H1 (cell line): ENCODE measurements around the gene TNNT3. TPM values are rescaled to one million over a fixed set of nuclear protein-coding genes. Genes with fewer than 3 reads are reported as not detected.

Source experiments
- CTCF ChIA-PET: fragments of 300-600 bp; sonication (Branson Sonifier 250); formaldehyde crosslinking; loops from one replicate; lab custom pipeline; 2021; ENCODE audit not compliant: partially characterized antibody; lab: Charles Lee
- POLR2A ChIA-PET: fragments of 300-600 bp; sonication (Branson Sonifier 250); formaldehyde crosslinking; loops from one replicate; lab custom pipeline; 2021; ENCODE audit warnings: inconsistent platforms; ENCODE audit not compliant: partially characterized antibody; lab: Charles Lee
- DNase-seq, 2 experiments: peaks; one replicate each; pipeline versions ENCODE4 v3.0.0 to v3.0.0-alpha.2; 2010 to 2022; ENCODE audit warnings: low spot score in 2 of 2, low read depth in 1 of 2, mixed read lengths in 1 of 2
- FAIRE-seq: peaks from 2 replicates; lab custom pipeline; 2011; peaks lifted over from hg19 to GRCh38; lab: Jason Lieb, UNC
- H2AFZ ChIP-seq: 2 replicates; pipeline ENCODE4 v1.8.1; 2012; ENCODE audit warnings: low read length, inconsistent platforms
- H2AK5ac ChIP-seq: 2 replicates; pipeline ENCODE4 v1.6.1; 2013; ENCODE audit warnings: low read depth, low read length
- H2BK120ac ChIP-seq: replicated peaks from 2 replicates; pipeline ENCODE3; 2013; ENCODE audit warnings: low read depth, low read length, inconsistent platforms
- H2BK12ac ChIP-seq: 2 replicates; pipeline ENCODE4 v1.6.1; 2013; ENCODE audit warnings: low read depth, low read length
- H2BK15ac ChIP-seq: 2 replicates; pipeline ENCODE4 v1.6.1; 2013; ENCODE audit warnings: low read length
- H2BK20ac ChIP-seq: 2 replicates; pipeline ENCODE4 v1.6.1; 2013; ENCODE audit warnings: low read length
- H2BK5ac ChIP-seq: 2 replicates; pipeline ENCODE4 v1.6.1; 2013; ENCODE audit warnings: low read depth, low read length
- H3K14ac ChIP-seq: 2 replicates; pipeline ENCODE4 v1.6.1; 2013; ENCODE audit warnings: inconsistent platforms; ENCODE audit not compliant: insufficient read length
- H3K18ac ChIP-seq: 2 replicates; pipeline ENCODE4 v1.6.1; 2013; ENCODE audit warnings: low read length; ENCODE audit errors: extremely low read depth
- H3K23ac ChIP-seq: 2 replicates; pipeline ENCODE4 v1.6.1; 2013; ENCODE audit warnings: inconsistent platforms; ENCODE audit not compliant: insufficient read length
- H3K23me2 ChIP-seq: 2 replicates; pipeline ENCODE4 v1.6.1; 2013; ENCODE audit warnings: low read depth, low read length
- H3K27ac ChIP-seq: 2 replicates; pipeline ENCODE4 v1.6.1; 2011; ENCODE audit warnings: low read depth, low read length, inconsistent platforms
- H3K27me3 ChIP-seq, 4 experiments: replicated peaks in 1 of 4; 1 replicate in 1 of 4; 2 replicates in 3 of 4; pipeline versions ENCODE4 v1.6.1 to v1.8.1; 2011 to 2013; ENCODE audit warnings: low read length in 3 of 4, mild to moderate bottlenecking in 3 of 4, inconsistent platforms in 2 of 4, mixed read lengths in 2 of 4, moderate library complexity in 1 of 4; ENCODE audit not compliant: control insufficient read depth in 3 of 4, insufficient read depth in 3 of 4; ENCODE audit errors: extremely low read depth in 1 of 4
- H3K36me3 ChIP-seq, 4 experiments: 2 replicates each; pipeline versions ENCODE4 v1.6.1 to v1.8.1; 2011 to 2013; ENCODE audit warnings: mild to moderate bottlenecking in 4 of 4, low read length in 3 of 4, moderate library complexity in 2 of 4, control low read depth in 1 of 4, inconsistent platforms in 1 of 4; ENCODE audit not compliant: insufficient read depth in 4 of 4, control insufficient read depth in 2 of 4
- H3K4ac ChIP-seq: replicated peaks from 2 replicates; pipeline ENCODE3; 2013; ENCODE audit warnings: low read length, low read depth, mixed read lengths, inconsistent platforms; ENCODE audit not compliant: insufficient read length
- H3K4me1 ChIP-seq, 4 experiments: replicated peaks in 1 of 4; 1 replicate in 1 of 4; 2 replicates in 3 of 4; pipeline versions ENCODE4 v1.6.1 to v1.8.1; 2011 to 2013; ENCODE audit warnings: low read length in 3 of 4, inconsistent platforms in 2 of 4, mixed read lengths in 1 of 4; ENCODE audit not compliant: insufficient read depth in 4 of 4, control insufficient read depth in 3 of 4
- H3K4me2 ChIP-seq, 2 experiments: 2 replicates each; pipeline versions ENCODE4 v1.6.1 to v1.8.1; 2011 to 2013; ENCODE audit warnings: low read depth in 2 of 2, low read length in 2 of 2, control low read depth in 1 of 2, inconsistent platforms in 1 of 2, mild to moderate bottlenecking in 1 of 2; ENCODE audit not compliant: insufficient read depth in 1 of 2
- H3K4me3 ChIP-seq, 4 experiments: fragments of 200-600, 300-600 bp in 1 of 4; sonication (generic), shearing (Covaris generic), sonication (Bioruptor Twin) in 1 of 4; 2 replicates each; pipeline versions ENCODE4 v1.5.1 to v1.8.1; 2011 to 2016; ENCODE audit warnings: low read length in 4 of 4, low read depth in 3 of 4, control low read depth in 2 of 4, inconsistent platforms in 2 of 4, mild to moderate bottlenecking in 2 of 4, mixed read lengths in 1 of 4, moderate library complexity in 1 of 4; ENCODE audit not compliant: insufficient read depth in 2 of 4; ENCODE audit errors: extremely low read depth in 1 of 4
- H3K56ac ChIP-seq: replicated peaks from 2 replicates; pipeline ENCODE3; 2013; ENCODE audit warnings: low read depth, mild to moderate bottlenecking, mixed read lengths, low read length, inconsistent platforms; ENCODE audit not compliant: insufficient read length
- H3K79me1 ChIP-seq: 2 replicates; pipeline ENCODE4 v1.6.1; 2013; ENCODE audit warnings: low read depth, low read length, control low read depth
- H3K79me2 ChIP-seq, 2 experiments: 2 replicates each; pipeline versions ENCODE4 v1.6.1 to v1.8.1; 2012 to 2013; ENCODE audit warnings: low read length in 2 of 2, mild to moderate bottlenecking in 2 of 2, inconsistent platforms in 1 of 2; ENCODE audit not compliant: insufficient read depth in 2 of 2, control insufficient read depth in 1 of 2
- H3K9ac ChIP-seq, 4 experiments: replicated peaks in 1 of 4; 1 replicate in 1 of 4; 2 replicates in 3 of 4; pipeline versions ENCODE4 v1.6.1 to v1.8.1; 2011 to 2013; ENCODE audit warnings: low read depth in 3 of 4, low read length in 3 of 4, control low read depth in 2 of 4, mild to moderate bottlenecking in 2 of 4, moderate library complexity in 2 of 4, inconsistent platforms in 1 of 4; ENCODE audit errors: extremely low read depth in 1 of 4
- H3K9me3 ChIP-seq, 2 experiments: 2 replicates each; pipeline versions ENCODE4 v1.6.1 to v1.8.1; 2012 to 2013; ENCODE audit warnings: mild to moderate bottlenecking in 2 of 2, moderate library complexity in 2 of 2, control low read depth in 1 of 2, inconsistent platforms in 1 of 2, low read depth in 1 of 2, low read length in 1 of 2, mixed read lengths in 1 of 2; ENCODE audit not compliant: insufficient read depth in 2 of 2
- H4K20me1 ChIP-seq, 2 experiments: replicated peaks in 1 of 2; 2 replicates each; pipeline versions ENCODE3 to v1.8.1; 2011 to 2013; ENCODE audit warnings: inconsistent platforms in 2 of 2, low read length in 2 of 2, mild to moderate bottlenecking in 1 of 2; ENCODE audit not compliant: insufficient read depth in 2 of 2, control insufficient read depth in 1 of 2
- H4K5ac ChIP-seq: 2 replicates; pipeline ENCODE4 v1.6.1; 2013; ENCODE audit warnings: low read length, low read depth, mixed read lengths, inconsistent platforms; ENCODE audit not compliant: insufficient read length
- H4K8ac ChIP-seq: 2 replicates; pipeline ENCODE4 v1.8.0; 2013; ENCODE audit warnings: mild to moderate bottlenecking, moderate library complexity, low read length, inconsistent platforms; ENCODE audit not compliant: insufficient read depth; ENCODE audit errors: extremely low read depth
- H4K91ac ChIP-seq: replicated peaks from 2 replicates; pipeline ENCODE3; 2013; ENCODE audit warnings: low read length, mixed read lengths, inconsistent platforms; ENCODE audit not compliant: insufficient read length
- CHD2 ChIP-seq: IDR thresholded peaks from 2 replicates; pipeline ENCODE4 v1.6.1; 2012; ENCODE audit warnings: low read length, improper control_type of control experiment
- E2F6 ChIP-seq: IDR thresholded peaks from 2 replicates; pipeline ENCODE4 v1.6.1; 2012; ENCODE audit warnings: inconsistent platforms
- WGBS, 2 experiments: shearing (Covaris generic) in 1 of 2; methylation state at CpG; one replicate each; pipeline versions ENCODE4 v1.1.6 to v1.1.7; 2013 to 2015; ENCODE audit warnings: low lambda C conversion rate in 2 of 2, mixed read lengths in 2 of 2, inconsistent platforms in 1 of 2, low coverage in 1 of 2, missing lambda C conversion rate in 1 of 2; ENCODE audit not compliant: insufficient replicate concordance in 2 of 2, insufficient coverage in 1 of 2, insufficient read length in 1 of 2; ENCODE audit errors: extremely low coverage in 1 of 2, missing lambda C conversion rate in 1 of 2; 5-methylcytosine and 5-hydroxymethylcytosine counted together
- polyA plus RNA-seq, 7 experiments: library from polyadenylated mRNA; depleted of rRNA in 3 of 7; stranded (reverse) in 5 of 7; unstranded in 2 of 7; fragments of >200 nt in 5 of 7; fragments of 200-250 nt in 2 of 7; gene quantifications; 1 replicate in 5 of 7; 2 replicates in 1 of 7; 4 replicates in 1 of 7; pipeline versions ENCODE4 v1.2.1 to v1.2.3, GENCODE V29; 2011 to 2013; ENCODE audit warnings: missing spikeins in 2 of 7, mixed read lengths in 2 of 7
- total RNA-seq: library from RNA; stranded (reverse); fragmentation: NEBNext Ultra II Directional; extraction: Animal tissue kit (Norgen Biotek cat#: 25700); gene quantifications from 2 replicates; pipeline ENCODE4 v1.2.1, GENCODE V29; 2021

TNNT3 gene
- total and polyA plus RNA-seq, 2 of the 8 experiments (the other 6 are each of a cell fraction or from before 2014, with no cell fraction given), result not detected

GRCh38 chr11:1870721-1871466, 48.6 kb upstream of the TNNT3 start:
- Histone ChIP-seq H3K27me3 (peaks cover 0 to 3% (median 0%) of the 10 kb centered on the region in 4 experiments; a peak in 1 of 7 replicates), H3K23me2 (no peaks in the 10 kb centered on the region; the same call in 1 of the 2 replicates), H2AFZ (no peak overlapping the region), H3K36me3 (no peaks in the 10 kb centered on the region), H3K14ac (no peak overlapping the region), H3K9me3 (no peaks in the 10 kb centered on the region), H3K4me1 (no peaks in the 10 kb centered on the region), H2AK5ac (no peak overlapping the region), H3K4ac (no peak overlapping the region), H3K4me3 (no peak overlapping the region), H4K91ac (no peak overlapping the region), H3K18ac (no peak overlapping the region; the same call in 1 of the 2 replicates), H2BK5ac (no peak overlapping the region), H2BK20ac (no peak overlapping the region), H3K23ac (no peak overlapping the region), H4K20me1 (no peaks in the 10 kb centered on the region), H3K56ac (no peak overlapping the region), H3K27ac (no peak overlapping the region), H2BK15ac (peak overlapping the region; percentile 61; the same call in 1 of the 2 replicates), H3K79me1 (no peaks in the 10 kb centered on the region), H2BK12ac (no peak overlapping the region), H3K9ac (no peak overlapping the region), H4K8ac (no peak overlapping the region), H3K4me2 (no peak overlapping the region), H4K5ac (no peak overlapping the region), H2BK120ac (no peak overlapping the region), H3K79me2 (no peaks in the 10 kb centered on the region)
- WGBS, 2 experiments, result 92% methylated on average over 45 of the region's 50 CpGs; no CpG with 5 or more reads in 1 of the 2 experiments
- no peak for TF ChIP-seq CHD2
- TF ChIP-seq E2F6, result peak; percentile 32; the same call in 1 of the 2 replicates
- ChIA-PET POLR2A (no interaction called here), CTCF (interaction anchor here (0.6 to 3.3 kb wide), 17 partner anchors 12 to 434 kb away, joined by 3 to 25 read pairs (median 5); partner anchors contain the start of gene TNNI2)
- DNase-seq (no peak), FAIRE-seq (no peak)
